Sigmoid colon (tissue), 7 donors: Measurements from ENCODE around the gene CALML4. TPM values are rescaled to one million over a fixed set of nuclear protein-coding genes. Genes with fewer than 3 reads are reported as not detected.
A peak's percentile ranks its signal among the peaks of the same experiment; 100 is the strongest.

Source experiments
- DNase-seq: peaks from one replicate; pipeline ENCODE4 v3.0.0-alpha.2; 2019
- H3K27ac ChIP-seq, 4 donors: fragments of 200-600 bp; sonication (generic); one replicate each; pipeline ENCODE4 v1.5.1; 2016 to 2019; ENCODE audit warnings: mild to moderate bottlenecking in 1 of 4
- H3K27me3 ChIP-seq, 3 donors: fragments of 200-600 bp; sonication (generic); one replicate each; pipeline ENCODE4 v1.5.1; 2019; ENCODE audit warnings: mild to moderate bottlenecking in 1 of 3
- H3K36me3 ChIP-seq, 4 donors: fragments of 200-600 bp; sonication (generic); one replicate each; pipeline ENCODE4 v1.5.1; 2016 to 2019
- H3K4me1 ChIP-seq, 4 donors: fragments of 200-600 bp; sonication (generic); one replicate each; pipeline ENCODE4 v1.5.1; 2017 to 2019
- H3K4me3 ChIP-seq, 4 donors: fragments of 200-600 bp; sonication (generic); one replicate each; pipeline ENCODE4 v1.5.1; 2017 to 2019; ENCODE audit warnings: mild to moderate bottlenecking in 2 of 4, moderate library complexity in 1 of 4
- H3K9me3 ChIP-seq, 4 donors: fragments of 200-600 bp in 3 of 4; sonication (generic) in 3 of 4; one replicate each; pipeline versions ENCODE4 v1.5.1 to v1.6.1; 2013 to 2019
- EP300 ChIP-seq, 4 donors: sonication (generic); formaldehyde crosslinking; IDR thresholded peaks; one replicate each; pipeline ENCODE4 v1.6.1; 2017; ENCODE audit warnings: antibody characterized with exemption in 4 of 4
- POLR2A ChIP-seq, 2 donors: fragments of 450-650 bp; IDR thresholded peaks; one replicate each; pipeline ENCODE4 v1.6.1; 2016; ENCODE audit warnings: antibody characterized with exemption in 2 of 2, mild to moderate bottlenecking in 2 of 2, moderate library complexity in 2 of 2
- POLR2AphosphoS5 ChIP-seq, 4 donors: sonication (generic); formaldehyde crosslinking; IDR thresholded peaks; one replicate each; pipeline ENCODE4 v1.6.1; 2017; ENCODE audit warnings: antibody characterized with exemption in 4 of 4
- WGBS, 2 donors: extraction: QIAGEN DNeasy Blood & Tissue Kit; methylation state at CpG; one replicate each; pipeline ENCODE4 v1.1.7; 2013; 5-methylcytosine and 5-hydroxymethylcytosine counted together
- intact Hi-C: fragments of 100-400 bp; cut with DNase I; formaldehyde crosslinking; loops from one replicate; pipeline ENCODE4 v1.15.1; 2023
- polyA plus RNA-seq, 3 donors: library from polyadenylated mRNA; stranded (reverse); fragments of 200-250 nt; gene quantifications; one replicate each; pipeline ENCODE4 v1.2.3, GENCODE V29; 2013
- total RNA-seq, 4 donors: library from RNA; depleted of rRNA; stranded (reverse); fragments of >200 nt; gene quantifications; one replicate each; pipeline ENCODE4 v1.1.0, GENCODE V29; 2016
- TF ChIP-seq, protein P1 (sequence below), 4 experiments: fragments of 450-650 bp in 3 of 4; fragments of 200-600 bp in 1 of 4; IDR thresholded peaks; one replicate each; pipeline ENCODE4 v1.5.1; 2016 to 2019; ENCODE audit warnings: antibody characterized with exemption in 4 of 4, mild to moderate bottlenecking in 3 of 4, moderate library complexity in 2 of 4
- donor health status: healthy with polysubstance abuse.
- donor health status: Bipolar disorder and iron deficiency.
- donor health status: healthy.

The CALML4 gene
- total and polyA plus RNA-seq, 7 donors, result 3.9 to 309 (median 10.9) TPM

DNA sequence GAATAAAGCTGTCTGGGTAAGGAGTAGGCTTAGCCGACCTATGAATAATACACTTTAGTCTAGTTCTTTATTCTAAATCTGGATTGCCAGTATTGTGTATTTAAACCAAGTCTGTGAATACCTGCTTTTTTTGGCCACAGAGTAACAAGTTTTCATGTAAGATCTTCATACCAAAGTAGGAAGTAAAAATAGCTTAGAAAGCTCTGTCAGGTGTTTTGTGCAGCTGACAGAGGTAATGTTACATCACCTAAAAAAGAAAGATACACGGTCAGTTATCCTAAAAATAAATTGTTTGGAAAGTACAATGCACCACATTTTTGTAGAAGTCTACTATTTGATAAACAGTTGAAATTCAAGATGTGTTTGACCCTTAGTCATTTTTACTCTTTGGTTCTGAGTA is 16.5 kb downstream of the CALML4 start:
- TF ChIP-seq POLR2AphosphoS5 (IDR thresholded peaks at IDR 0.05) (no peak), POLR2A (IDR thresholded peaks at IDR 0.05) (no peak), EP300 (IDR thresholded peaks at IDR 0.05) (no peak)
- TF ChIP-seq, protein P1, sequence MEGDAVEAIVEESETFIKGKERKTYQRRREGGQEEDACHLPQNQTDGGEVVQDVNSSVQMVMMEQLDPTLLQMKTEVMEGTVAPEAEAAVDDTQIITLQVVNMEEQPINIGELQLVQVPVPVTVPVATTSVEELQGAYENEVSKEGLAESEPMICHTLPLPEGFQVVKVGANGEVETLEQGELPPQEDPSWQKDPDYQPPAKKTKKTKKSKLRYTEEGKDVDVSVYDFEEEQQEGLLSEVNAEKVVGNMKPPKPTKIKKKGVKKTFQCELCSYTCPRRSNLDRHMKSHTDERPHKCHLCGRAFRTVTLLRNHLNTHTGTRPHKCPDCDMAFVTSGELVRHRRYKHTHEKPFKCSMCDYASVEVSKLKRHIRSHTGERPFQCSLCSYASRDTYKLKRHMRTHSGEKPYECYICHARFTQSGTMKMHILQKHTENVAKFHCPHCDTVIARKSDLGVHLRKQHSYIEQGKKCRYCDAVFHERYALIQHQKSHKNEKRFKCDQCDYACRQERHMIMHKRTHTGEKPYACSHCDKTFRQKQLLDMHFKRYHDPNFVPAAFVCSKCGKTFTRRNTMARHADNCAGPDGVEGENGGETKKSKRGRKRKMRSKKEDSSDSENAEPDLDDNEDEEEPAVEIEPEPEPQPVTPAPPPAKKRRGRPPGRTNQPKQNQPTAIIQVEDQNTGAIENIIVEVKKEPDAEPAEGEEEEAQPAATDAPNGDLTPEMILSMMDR (IDR thresholded peaks at IDR 0.05), result no peak
- intact Hi-C loops, result no loop called here
- DNase-seq, result no peak
- Histone ChIP-seq H3K4me3 (no peak overlapping the region), H3K9me3 (no peaks in the 10 kb centered on the region), H3K36me3 (peaks cover 5 to 33% (median 13%) of the 10 kb centered on the region in 4 donors), H3K27me3 (no peaks in the 10 kb centered on the region), H3K4me1 (peaks cover 0 to 71% (median 61%) of the 10 kb centered on the region in 4 donors), H3K27ac (peak overlapping the region; percentile 76 to 85 (median 78))
- 62 to 83% methylated on average over 2 of the region's 2 CpGs for WGBS, 2 donors

DNA sequence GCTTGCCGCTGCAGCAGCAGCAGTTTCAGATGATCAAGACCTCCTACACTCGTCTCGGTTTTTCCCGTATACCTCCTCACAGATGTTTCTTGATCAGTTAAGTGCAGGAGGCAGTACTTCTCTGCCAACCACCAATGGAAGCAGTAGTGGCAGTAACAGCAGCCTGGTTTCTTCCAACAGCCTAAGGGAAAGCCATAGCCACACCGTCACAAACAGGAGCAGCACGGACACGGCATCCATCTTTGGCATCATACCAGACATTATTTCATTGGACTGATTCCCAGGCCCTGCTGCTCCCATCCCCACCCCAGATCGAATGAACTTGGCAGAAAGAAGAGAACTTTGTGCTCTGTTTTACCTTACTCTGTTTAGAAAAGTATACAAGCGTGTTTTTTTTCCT is 17.6 kb downstream of the CALML4 start:
- intact Hi-C loops, result no loop called here
- H3K4me1 ChIP-seq, result peaks cover 0 to 61% (median 53%) of the 10 kb centered on the region in 4 donors
- H3K36me3 ChIP-seq, result peaks cover 5 to 33% (median 10%) of the 10 kb centered on the region in 4 donors
- peak; percentile 85 for DNase-seq
- WGBS, 2 donors, result 13 to 47% methylated on average over 9 of the region's 9 CpGs
- TF ChIP-seq, protein P1 (IDR thresholded peaks at IDR 0.05), result no peak
- TF ChIP-seq EP300 (IDR thresholded peaks at IDR 0.05), result no peak
- TF ChIP-seq POLR2AphosphoS5 (IDR thresholded peaks at IDR 0.05), result peak; percentile 29 to 66 (median 50)
- TF ChIP-seq POLR2A (IDR thresholded peaks at IDR 0.05), result no peak
- peak overlapping the region in 3 of 4 donors; percentile 7 to 21 (median 12) for H3K4me3 ChIP-seq
- H3K9me3 ChIP-seq, result no peaks in the 10 kb centered on the region
- H3K27me3 ChIP-seq, result no peaks in the 10 kb centered on the region
- H3K27ac ChIP-seq, result peak overlapping the region; percentile 76 to 85 (median 78)

DNA sequence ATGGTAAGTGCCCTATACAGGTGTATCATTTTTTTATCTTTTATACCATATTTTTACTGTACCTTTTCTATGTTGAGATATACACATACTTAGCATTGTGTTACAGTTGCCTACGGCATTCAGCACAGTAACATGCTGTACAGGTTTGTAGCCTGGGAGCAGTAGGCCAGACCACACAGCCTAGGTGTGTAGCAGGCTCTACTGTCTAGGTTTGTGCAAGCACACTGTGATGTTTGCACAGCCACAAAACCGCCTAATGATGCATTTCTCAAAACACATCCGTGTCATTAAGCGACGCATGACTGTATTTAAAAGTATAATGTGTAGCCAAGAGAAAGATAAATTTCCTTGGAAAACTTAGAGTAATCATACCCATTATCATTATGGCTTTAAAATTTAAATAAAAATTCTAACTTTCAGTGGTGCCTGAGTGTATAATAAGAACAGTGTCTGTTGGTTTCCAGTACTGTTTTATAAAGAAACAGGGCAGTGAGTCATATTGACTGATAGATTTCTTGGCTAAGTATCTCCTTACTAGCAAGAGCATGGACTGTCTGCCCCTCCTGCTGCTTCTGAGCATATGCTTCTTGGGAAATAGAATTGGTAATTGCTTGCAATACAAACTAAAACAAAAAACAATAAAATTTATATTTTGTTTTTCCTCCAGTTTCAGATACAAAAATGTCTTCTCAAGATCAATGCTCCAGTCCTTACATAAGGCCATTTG is 18.3 kb downstream of the CALML4 start:
- H3K4me3 ChIP-seq, result peak overlapping the region in 1 of 4 donors; percentile 12
- intact Hi-C loops, result no loop called here
- peak overlapping the region; percentile 76 to 85 (median 78) for H3K27ac ChIP-seq
- no peaks in the 10 kb centered on the region for H3K9me3 ChIP-seq
- H3K4me1 ChIP-seq, result peaks cover 0 to 54% (median 45%) of the 10 kb centered on the region in 4 donors
- H3K36me3 ChIP-seq, result peaks cover 0 to 36% (median 9%) of the 10 kb centered on the region in 4 donors
- TF ChIP-seq POLR2A (IDR thresholded peaks at IDR 0.05) (no peak), POLR2AphosphoS5 (IDR thresholded peaks at IDR 0.05) (no peak), EP300 (IDR thresholded peaks at IDR 0.05) (no peak)
- TF ChIP-seq, protein P1 (IDR thresholded peaks at IDR 0.05), result no peak
- WGBS, 2 donors, result 90 to 91% methylated on average over 5 of the region's 5 CpGs
- no peak for DNase-seq
- no peaks in the 10 kb centered on the region for H3K27me3 ChIP-seq

DNA sequence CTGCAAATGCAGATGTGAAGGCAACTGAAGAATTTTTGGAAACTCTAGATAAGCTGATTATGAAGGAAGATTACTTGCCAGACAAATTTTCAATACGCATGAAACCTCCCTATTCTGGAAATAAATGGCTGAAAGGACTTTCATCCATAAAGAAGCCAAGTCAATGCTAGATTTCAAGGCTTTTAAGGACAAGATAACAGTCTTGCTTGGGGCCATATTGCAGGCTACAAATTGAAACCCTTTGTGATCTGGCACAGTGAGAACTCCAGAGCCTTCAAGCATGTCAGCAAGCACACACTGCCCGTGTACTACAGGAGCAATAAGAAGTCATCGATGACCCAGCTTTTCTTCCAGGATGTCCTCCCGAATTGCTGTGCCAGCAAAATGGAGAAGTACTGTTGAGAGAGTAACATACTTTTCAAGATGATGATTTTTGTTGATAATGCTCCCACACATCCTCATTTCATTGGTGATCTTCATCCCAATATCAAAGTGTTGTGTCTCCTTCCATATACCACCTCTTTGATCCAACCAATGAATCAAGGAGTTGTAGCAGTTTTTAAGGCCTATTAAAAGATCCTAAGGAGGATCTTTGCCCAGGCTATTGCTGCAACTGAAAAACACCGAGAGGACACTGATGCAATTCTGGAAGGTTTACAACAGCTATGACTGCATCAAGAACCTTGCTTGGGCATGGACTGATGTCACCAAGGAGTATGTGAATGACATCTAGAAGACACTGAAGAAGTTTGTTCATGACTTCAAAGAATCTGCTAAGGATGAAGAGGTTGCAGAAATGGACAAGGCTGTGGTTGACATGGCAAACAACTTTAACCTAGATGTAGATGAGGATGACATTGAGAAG is 20.3 kb downstream of the CALML4 start:
- Histone ChIP-seq H3K4me3 (no peak overlapping the region), H3K9me3 (no peaks in the 10 kb centered on the region), H3K4me1 (peaks cover 0 to 39% (median 36%) of the 10 kb centered on the region in 4 donors), H3K27me3 (no peaks in the 10 kb centered on the region), H3K36me3 (peaks cover 5 to 53% (median 15%) of the 10 kb centered on the region in 4 donors), H3K27ac (peak overlapping the region in 2 of 4 donors; percentile 3 to 79)
- no peak for DNase-seq
- intact Hi-C loops, result no loop called here
- WGBS, 2 donors, result 90 to 95% methylated on average over 5 of the region's 5 CpGs
- TF ChIP-seq POLR2AphosphoS5 (IDR thresholded peaks at IDR 0.05), result peak in 1 of 4 donors; percentile 17
- TF ChIP-seq POLR2A (IDR thresholded peaks at IDR 0.05), result no peak
- no peak for TF ChIP-seq EP300 (IDR thresholded peaks at IDR 0.05)
- TF ChIP-seq, protein P1 (IDR thresholded peaks at IDR 0.05), result no peak
